ENCODE results near the gene LCN6. TPM values are rescaled to one million over a fixed set of nuclear protein-coding genes. Genes with fewer than 3 reads are reported as not detected.

The LCN6 gene
- polyA plus RNA-seq, 1 donor from 2014 or later = not detected

DNA sequence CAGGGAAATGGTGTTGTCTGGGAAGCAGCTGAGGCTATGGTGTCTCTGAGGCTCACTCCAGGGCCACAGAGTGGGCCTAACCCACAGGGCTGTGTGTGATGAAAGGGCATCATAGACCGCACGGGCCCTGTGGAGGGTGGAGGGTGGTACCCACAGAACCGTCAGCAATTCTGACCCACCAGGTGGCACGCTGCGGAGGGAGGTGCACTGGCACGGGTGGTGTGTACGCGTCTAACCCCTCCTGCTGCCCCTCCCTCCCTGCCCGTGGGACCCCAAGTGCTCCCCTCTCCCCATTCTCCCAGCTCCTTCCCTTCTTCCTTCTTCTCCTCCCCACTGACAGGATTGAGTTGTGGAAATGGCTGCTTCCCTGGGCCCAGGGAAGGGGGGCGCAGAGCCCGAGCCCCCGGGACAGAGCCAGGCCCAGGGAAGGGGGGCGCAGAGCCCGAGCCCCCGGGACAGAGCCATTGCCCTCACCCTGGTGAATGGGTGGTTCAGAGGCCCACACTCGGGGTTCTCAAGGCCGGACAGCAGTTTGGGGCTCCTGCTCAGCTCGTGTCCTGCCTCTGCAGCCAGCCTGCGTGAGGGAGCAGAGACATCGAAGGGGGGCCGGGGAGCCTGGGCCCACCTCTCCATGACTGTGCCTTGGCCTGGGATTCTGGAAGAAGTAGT, 12.4 kb downstream of the LCN6 start:
- Histone ChIP-seq H4K20me1 (ENCODE audit: insufficient read depth) (no peaks in the 10 kb centered on the region), H3K4me3 (ENCODE audit: low read length) (no peak overlapping the region), H3K9me3 (ENCODE audit: low read length) (no peaks in the 10 kb centered on the region), H3K79me2 (replicated peaks; ENCODE audit: insufficient read depth, low read length) (no peaks in the 10 kb centered on the region), H3K9ac (ENCODE audit: low read length) (no peak overlapping the region), H3K27ac (ENCODE audit: low read length) (no peak overlapping the region), H2AFZ (ENCODE audit: low read depth, low read length) (no peak overlapping the region), H3K4me2 (ENCODE audit: low read length) (no peak overlapping the region), H3F3A (ENCODE audit: insufficient read depth, low read length, poor library complexity, severe bottlenecking) (no peaks in the 10 kb centered on the region), H3K9me2 (ENCODE audit: insufficient read depth, low read length) (no peaks in the 10 kb centered on the region), H3K36me3 (ENCODE audit: insufficient read depth, low read length) (no peaks in the 10 kb centered on the region), H3K27me3 (ENCODE audit: insufficient read depth, low read depth, low read length) (no peaks in the 10 kb centered on the region)
- TF ChIP-seq EP300 (conservative IDR thresholded peaks at IDR 0.05; ENCODE audit: poor library complexity, severe bottlenecking) (no peak), MXI1 (conservative IDR thresholded peaks at IDR 0.05; ENCODE audit: poor library complexity, severe bottlenecking) (no peak), POLR2AphosphoS5 (IDR thresholded peaks at IDR 0.05) (no peak), RAD21 (conservative IDR thresholded peaks at IDR 0.05) (no peak), EZH2 (IDR thresholded peaks at IDR 0.05; ENCODE audit: borderline replicate concordance, insufficient read depth, low read length, poor library complexity, severe bottlenecking) (no peak), TAF1 (IDR thresholded peaks at IDR 0.05; ENCODE audit: low read depth) (no peak), SMC3 (conservative IDR thresholded peaks at IDR 0.05; ENCODE audit: poor library complexity) (no peak)
- TF ChIP-seq, protein P1, sequence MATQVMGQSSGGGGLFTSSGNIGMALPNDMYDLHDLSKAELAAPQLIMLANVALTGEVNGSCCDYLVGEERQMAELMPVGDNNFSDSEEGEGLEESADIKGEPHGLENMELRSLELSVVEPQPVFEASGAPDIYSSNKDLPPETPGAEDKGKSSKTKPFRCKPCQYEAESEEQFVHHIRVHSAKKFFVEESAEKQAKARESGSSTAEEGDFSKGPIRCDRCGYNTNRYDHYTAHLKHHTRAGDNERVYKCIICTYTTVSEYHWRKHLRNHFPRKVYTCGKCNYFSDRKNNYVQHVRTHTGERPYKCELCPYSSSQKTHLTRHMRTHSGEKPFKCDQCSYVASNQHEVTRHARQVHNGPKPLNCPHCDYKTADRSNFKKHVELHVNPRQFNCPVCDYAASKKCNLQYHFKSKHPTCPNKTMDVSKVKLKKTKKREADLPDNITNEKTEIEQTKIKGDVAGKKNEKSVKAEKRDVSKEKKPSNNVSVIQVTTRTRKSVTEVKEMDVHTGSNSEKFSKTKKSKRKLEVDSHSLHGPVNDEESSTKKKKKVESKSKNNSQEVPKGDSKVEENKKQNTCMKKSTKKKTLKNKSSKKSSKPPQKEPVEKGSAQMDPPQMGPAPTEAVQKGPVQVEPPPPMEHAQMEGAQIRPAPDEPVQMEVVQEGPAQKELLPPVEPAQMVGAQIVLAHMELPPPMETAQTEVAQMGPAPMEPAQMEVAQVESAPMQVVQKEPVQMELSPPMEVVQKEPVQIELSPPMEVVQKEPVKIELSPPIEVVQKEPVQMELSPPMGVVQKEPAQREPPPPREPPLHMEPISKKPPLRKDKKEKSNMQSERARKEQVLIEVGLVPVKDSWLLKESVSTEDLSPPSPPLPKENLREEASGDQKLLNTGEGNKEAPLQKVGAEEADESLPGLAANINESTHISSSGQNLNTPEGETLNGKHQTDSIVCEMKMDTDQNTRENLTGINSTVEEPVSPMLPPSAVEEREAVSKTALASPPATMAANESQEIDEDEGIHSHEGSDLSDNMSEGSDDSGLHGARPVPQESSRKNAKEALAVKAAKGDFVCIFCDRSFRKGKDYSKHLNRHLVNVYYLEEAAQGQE (IDR thresholded peaks at IDR 0.05; ENCODE audit: borderline replicate concordance) = no peak
- TF ChIP-seq, protein P2, sequence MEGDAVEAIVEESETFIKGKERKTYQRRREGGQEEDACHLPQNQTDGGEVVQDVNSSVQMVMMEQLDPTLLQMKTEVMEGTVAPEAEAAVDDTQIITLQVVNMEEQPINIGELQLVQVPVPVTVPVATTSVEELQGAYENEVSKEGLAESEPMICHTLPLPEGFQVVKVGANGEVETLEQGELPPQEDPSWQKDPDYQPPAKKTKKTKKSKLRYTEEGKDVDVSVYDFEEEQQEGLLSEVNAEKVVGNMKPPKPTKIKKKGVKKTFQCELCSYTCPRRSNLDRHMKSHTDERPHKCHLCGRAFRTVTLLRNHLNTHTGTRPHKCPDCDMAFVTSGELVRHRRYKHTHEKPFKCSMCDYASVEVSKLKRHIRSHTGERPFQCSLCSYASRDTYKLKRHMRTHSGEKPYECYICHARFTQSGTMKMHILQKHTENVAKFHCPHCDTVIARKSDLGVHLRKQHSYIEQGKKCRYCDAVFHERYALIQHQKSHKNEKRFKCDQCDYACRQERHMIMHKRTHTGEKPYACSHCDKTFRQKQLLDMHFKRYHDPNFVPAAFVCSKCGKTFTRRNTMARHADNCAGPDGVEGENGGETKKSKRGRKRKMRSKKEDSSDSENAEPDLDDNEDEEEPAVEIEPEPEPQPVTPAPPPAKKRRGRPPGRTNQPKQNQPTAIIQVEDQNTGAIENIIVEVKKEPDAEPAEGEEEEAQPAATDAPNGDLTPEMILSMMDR (IDR thresholded peaks at IDR 0.05; ENCODE audit: poor library complexity, severe bottlenecking) = no peak

DNA sequence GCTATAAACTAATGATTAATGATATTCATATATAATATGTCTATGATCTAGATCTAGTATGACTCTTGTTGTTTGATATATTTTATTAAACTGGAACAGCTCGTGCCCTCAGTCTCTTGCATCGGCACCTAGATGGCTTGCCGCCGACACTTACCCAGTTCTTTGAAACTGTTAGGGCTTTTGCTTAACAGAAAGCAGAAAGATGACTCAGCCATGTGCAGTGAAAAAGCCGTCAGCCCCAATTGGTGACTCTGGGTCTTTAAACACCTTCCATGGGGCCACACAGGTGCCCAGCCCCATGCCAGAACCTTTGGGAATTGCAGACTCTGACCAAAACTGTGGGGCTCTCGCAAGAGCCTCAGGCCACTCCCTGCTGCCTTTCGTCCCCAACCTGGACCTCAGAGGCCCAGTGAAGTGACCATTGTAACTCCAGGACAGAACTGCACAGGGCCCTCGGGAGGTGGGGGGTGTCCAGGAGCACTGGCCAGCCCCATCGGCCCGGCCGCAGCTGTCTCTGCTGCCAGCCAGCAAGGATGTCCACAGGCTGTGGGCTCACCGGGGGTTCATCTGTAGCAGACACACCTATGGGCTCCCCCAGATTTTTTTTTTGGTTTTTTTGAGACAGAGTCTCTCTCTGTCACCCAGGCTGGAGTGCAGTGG, 13.4 kb downstream of the LCN6 start:
- Histone ChIP-seq H3K79me2 (replicated peaks; ENCODE audit: insufficient read depth, low read length) (no peaks in the 10 kb centered on the region), H3K27ac (ENCODE audit: low read length) (no peak overlapping the region), H3K9ac (ENCODE audit: low read length) (no peak overlapping the region), H3K27me3 (ENCODE audit: insufficient read depth, low read depth, low read length) (no peaks in the 10 kb centered on the region), H3K9me2 (ENCODE audit: insufficient read depth, low read length) (no peaks in the 10 kb centered on the region), H3K36me3 (ENCODE audit: insufficient read depth, low read length) (no peaks in the 10 kb centered on the region), H3K4me2 (ENCODE audit: low read length) (no peak overlapping the region), H4K20me1 (ENCODE audit: insufficient read depth) (no peaks in the 10 kb centered on the region), H2AFZ (ENCODE audit: low read depth, low read length) (no peak overlapping the region), H3F3A (ENCODE audit: insufficient read depth, low read length, poor library complexity, severe bottlenecking) (no peaks in the 10 kb centered on the region), H3K4me3 (ENCODE audit: low read length) (no peak overlapping the region), H3K9me3 (ENCODE audit: low read length) (no peaks in the 10 kb centered on the region)
- TF ChIP-seq EP300 (conservative IDR thresholded peaks at IDR 0.05; ENCODE audit: poor library complexity, severe bottlenecking) (no peak), TAF1 (IDR thresholded peaks at IDR 0.05; ENCODE audit: low read depth) (no peak), MXI1 (conservative IDR thresholded peaks at IDR 0.05; ENCODE audit: poor library complexity, severe bottlenecking) (no peak), SMC3 (conservative IDR thresholded peaks at IDR 0.05; ENCODE audit: poor library complexity) (no peak), RAD21 (conservative IDR thresholded peaks at IDR 0.05) (no peak), EZH2 (IDR thresholded peaks at IDR 0.05; ENCODE audit: borderline replicate concordance, insufficient read depth, low read length, poor library complexity, severe bottlenecking) (no peak), POLR2AphosphoS5 (IDR thresholded peaks at IDR 0.05) (no peak)
- TF ChIP-seq, protein P1 (IDR thresholded peaks at IDR 0.05; ENCODE audit: borderline replicate concordance) = no peak
- TF ChIP-seq, protein P2 (IDR thresholded peaks at IDR 0.05; ENCODE audit: poor library complexity, severe bottlenecking) = no peak
